ENCODE measurements around the gene PPIC.

PPIC gene

DNA sequence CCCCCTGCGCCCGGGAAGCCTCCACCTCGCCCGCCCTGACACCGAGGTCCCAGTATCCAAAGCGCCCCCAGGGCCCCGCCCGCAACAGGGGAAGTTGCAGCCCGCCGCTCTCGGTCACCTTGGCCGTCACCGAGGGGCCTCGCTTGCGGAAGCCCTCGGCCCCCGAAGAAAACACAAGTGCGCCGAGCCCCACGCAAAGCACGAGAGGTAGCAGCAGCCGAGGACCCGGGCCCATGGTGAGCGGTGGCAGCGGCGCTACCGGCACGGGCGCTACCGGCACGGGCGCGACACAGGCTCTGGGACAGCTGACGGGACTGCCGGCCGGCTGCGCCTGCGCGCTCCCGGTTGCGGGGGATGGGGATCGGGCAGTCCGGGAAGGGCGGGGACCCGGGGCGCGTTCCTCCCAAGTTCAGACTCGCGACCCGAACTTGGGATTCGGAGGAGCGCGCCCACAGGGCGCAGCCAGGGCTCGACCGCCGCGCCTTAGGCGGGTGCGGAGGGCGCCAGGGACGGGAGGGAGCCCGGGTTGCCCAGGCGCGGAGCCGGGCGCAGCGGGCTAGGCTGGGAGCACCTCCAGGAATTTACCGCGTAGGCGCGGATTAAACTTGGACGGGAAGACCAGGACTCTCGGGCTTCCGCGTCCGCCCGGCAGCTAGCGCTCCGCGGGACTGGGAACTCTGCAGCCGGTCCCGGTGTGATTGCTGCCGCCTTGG, at the start of gene PPIC:
Gene PPIC (minus strand): TSS at position 335 of the 713 bp plus-strand sequence. CDS start 100 bp downstream, at position 235.
- DNase-seq = peak; percentile 90

- no peak for DNase-seq
Observed at GRCh38 chr5:123085638-123086286, 49.2 kb upstream of the PPIC start.

DNA sequence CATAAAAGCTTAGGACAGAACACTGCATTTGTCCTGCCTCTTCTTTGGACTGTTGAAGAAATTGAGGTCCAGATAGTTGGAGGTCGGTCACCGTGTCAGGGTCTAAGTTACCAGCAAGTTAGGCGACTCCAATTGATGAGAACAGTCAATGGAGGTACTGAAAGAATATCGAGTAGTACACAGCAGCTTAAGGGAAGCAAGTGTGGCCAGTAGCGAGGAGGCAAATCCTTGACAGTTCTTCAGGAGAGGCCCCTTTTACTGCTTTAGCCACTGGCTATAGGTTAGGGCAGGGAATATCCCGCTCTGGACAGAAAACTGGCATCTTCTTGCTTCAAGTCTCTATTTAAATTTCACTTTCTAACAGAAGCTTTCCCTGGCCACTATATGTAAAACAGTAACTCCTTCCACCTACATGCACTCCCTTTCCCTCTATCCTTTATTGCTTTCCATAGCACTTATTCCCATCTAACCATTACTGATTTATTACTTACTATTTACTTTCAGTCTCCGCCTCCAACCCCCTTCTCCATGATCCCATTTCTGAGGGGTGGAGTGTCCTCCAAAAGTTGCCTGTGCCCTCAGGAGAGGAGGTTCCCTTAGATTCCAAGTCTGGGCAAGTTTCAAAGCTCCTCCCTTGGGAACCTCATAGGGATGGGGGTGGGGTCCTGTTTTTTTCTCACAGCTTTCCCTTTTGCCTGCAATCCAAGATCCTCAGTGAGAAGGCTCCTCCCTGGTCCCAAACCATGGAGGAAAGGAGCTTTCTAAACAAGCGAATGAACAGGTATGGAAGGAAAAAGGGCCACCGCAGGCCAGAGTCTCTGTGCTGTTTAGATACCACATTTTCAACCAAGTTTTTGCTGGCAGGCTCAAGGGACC, 48.4 kb upstream of the PPIC start:
- no peak for DNase-seq

- no peak for DNase-seq
Observed at GRCh38 chr5:123083298-123083697, 46.8 kb upstream of the PPIC start.

DNA sequence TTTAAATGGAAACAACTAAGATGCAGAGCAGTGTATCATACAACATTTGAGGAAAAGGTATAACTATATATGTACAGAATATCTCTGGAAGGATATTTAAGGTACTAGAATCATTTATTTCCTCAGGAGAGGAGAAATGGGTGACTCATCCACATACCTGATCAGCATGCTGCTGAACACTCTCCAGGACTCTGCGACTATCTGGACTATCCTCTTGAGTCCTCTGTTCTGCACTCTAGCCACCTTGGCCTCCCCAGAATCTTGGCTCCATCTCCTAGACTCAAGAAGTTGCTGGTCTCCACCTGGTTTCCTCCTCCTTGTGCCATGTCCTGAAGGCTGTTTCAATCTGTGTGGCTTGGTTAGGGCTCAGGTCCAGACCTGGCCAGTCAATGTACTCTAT, 43.7 kb upstream of the PPIC start:
- no peak for DNase-seq

DNA sequence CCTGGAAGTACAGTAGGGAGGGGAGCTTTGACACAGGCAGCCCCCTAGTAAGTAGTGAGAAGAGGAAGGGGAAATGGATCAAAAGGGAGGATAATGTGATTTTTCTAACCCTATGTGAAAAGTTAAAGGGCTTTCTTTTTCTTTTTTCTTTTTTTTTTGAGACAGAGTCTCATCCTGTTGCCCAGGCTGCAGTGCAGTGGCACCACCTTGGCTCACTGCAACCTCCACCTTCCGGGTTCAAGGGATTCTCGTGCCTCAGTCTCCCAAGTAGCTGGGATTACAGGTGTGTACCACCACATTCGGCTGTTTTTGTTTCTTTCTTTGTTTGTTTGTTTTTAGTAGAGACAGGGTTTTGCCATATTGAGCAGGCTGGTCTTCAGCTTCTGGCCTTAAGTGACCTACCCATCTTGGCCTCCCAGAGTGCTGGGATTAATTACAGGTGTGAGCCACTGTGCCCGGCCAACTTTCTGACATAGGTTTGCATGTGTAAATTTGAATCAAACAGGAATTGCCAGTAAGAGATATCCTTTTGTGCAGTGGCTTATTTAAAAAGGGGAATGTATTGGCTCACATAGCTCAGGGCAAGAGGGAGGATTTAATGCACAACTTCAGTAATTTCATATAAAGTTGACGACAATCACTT, 39.1 kb upstream of the PPIC start:
- no peak for DNase-seq

DNA sequence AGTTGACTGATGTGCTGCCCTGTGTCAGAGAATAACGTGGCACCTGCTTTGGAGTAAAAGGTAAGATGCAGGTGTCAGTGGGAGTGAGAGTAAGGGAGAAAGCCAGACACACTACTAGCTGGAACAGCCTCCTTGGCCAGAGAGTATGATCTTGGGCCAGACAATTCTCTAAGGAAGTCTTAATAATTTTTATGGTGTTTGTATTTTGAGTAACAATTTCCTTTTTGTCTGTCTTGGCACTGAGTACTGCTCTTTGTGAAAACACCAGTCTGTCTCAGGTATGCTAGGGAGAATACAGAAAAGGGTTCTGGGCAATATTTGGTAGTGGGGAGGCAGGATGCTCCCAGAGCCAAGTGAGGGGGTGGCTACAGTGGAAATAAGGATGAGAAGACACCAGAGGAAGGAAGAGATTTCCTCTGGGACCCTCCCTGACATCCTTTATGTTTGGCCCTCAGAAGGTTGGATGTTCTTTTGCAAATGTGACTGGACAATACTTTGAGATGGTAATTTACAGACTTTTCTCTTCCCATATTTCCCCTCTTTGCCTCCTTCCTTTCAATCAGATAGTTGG, 31.9 kb upstream of the PPIC start:
- no peak for DNase-seq

DNA sequence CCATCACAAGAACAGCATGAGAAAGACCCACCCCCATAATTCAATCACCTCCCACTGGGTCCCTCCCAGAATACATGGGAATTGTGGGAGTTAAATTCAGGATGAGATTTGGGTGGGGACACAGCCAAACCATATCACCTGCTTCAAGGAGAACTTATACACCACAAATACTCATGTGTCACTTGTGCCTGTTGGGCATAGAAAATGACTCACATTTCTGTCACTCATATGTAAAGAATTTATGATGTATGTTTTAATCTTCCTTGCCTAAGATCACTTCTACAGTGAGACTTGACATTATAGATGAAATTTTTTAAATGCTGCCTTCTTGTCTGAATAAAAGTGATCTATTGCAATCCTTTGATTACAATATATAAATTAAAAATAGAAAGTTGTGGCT, 29.5 kb upstream of the PPIC start:
- DNase-seq = no peak

DNA sequence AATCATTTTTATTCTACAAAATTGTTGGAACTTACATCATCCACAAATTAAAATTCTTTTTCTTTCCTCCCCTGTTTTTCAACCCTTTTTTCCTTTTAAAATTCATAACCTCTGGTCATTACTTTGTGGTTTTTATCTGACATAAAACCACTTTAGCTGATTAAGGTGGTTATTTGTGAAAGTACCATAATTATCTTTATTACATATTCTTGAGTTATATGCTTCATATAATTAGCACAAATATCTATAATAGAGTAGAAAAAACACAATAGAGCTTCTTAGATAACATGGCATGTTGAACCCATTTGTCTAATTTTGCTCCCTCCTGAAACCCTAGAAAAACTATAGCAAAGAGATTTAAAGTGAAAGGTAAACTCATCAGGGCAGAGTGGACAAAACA, 22.9 kb upstream of the PPIC start:
- DNase-seq = no peak

DNA sequence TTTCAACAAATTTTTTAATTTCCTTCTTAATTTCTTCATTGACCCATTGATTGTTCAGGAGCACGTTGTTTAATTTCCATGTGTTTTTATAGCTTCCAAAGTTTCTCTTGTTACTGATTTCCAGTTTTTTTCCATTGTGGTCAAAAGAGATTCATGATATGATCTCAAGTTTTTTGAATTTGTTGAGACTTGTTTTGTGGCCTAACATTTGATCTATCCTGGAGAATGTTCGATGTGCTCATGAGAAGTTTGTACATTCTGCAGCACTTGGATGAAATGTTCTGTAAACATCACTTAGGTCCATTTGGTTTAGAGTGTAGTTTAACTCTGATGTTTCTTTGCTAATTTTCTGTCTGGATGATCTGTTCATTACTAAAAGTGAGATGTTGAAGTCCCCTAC, 14.7 kb upstream of the PPIC start:
- no peak for DNase-seq

GRCh38 chr5:123047706-123048105, 11.2 kb upstream of the PPIC start:
- no peak for DNase-seq

DNA sequence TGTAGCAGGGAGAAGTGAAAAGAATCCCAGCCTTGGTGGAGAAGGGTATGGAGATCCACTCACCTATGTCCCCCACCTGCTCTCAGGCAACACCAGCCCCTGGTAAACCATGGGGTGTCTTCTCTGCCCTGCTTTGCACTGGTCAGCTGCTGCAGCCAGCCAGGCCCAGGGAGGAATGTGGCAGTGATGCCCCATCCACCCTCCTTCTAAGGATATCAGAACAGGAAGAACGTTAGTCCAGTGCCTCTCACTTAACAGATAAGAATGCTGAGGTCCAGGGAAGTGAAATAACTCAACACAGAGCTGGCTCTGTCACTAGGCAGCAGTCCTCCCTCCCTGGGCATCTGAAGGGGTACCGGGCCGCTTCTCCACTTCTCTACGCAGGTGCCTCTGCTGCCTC, 9.7 kb upstream of the PPIC start:
- no peak for DNase-seq

DNA sequence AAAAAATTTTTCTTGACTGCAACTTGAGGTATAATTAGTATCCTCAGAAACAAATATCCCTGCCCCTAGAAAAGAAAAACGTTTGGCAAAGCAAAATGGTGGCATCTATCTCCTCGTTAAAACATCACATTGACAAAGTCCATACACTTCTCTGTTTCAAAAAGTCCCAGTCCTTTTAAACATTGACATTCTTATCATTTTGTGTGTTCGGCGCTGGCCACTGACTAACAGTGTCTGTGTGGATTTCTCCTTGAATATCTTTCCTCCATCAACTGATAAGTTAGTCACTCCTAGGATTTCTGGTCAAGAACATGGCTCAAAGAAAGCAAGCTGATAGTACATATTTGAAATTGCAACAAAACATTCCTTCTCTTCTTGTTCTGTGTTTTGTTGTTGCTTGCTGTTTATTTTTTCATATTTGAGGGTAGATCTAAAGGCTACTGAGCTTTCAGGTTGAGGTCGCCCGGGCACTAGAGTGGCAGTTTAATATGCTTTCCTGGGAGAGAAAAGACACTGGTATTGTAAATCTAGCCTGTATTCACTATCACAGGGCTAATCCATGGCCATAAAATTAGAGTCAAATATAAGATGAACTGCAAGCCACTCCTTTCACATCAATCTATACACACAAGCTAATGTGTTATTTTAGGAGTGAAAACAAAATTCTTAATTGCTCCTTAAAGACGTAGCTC, 8.5 kb upstream of the PPIC start:
- no peak for DNase-seq

- DNase-seq = no peak
Observed at GRCh38 chr5:123039673-123040072, 3.1 kb upstream of the PPIC start.

GRCh38 chr5:123037104-123037418, 536 bp upstream of the PPIC start:
- no peak for DNase-seq

DNA sequence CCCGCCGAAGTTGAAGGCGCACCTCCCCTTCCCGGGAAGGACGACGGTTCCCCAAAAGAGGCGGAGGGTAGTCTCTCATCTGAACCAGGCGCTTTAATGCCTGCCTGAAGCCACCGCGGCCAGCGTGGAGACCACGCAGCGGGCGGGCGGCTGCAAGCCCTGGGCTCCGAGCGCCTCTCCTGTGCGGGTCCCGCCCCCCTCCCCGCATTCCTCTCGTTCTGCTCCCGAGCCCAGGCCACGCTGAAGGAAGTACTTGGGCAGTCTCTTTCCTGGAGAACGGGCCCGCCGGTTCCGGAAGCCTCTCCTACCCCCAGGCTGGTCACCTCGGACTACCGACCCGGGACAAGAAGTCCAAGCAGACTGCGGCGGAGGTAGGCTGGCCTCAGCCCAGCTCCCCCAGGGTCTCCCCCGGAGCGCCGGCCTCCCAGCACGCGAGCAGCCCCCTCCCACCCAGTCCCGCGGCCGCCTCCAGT, 571 bp downstream of the PPIC start:
- DNase-seq = peak; percentile 76

GRCh38 chr5:123035360-123035917, 1.1 kb downstream of the PPIC start:
- peak; percentile 51 for DNase-seq

DNA sequence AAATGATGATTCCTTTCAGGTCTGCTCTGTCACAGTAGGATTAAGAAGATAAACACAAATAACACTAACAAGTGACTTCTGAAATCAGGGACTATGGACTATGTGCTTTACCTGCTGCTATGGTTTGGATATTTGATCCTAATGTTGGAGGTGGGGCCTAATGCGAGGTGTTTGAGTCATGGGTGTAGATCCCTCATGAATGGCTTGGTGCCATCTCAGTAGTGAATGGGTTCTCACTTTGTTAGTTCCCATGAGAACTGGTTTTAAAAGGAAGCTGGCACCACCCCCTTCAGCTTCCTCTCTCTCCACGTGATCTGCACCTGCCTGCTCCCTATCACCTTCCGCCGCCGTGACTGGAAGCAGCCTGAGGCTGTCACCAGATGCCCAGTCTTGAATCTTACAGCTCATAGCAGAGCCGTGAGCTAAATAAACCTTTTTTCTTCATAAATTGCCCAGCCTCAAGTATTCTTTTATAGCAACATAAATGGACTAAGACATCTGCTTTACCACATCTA, 3.3 kb downstream of the PPIC start:
- no peak for DNase-seq

GRCh38 chr5:123028222-123028621, 8.3 kb downstream of the PPIC start:
- DNase-seq = no peak

GRCh38 chr5:123014689-123015088, 21.8 kb downstream of the PPIC start:
- DNase-seq = no peak

GRCh38 chr5:123012321-123012720, 24.2 kb downstream of the PPIC start:
- no peak for DNase-seq

DNA sequence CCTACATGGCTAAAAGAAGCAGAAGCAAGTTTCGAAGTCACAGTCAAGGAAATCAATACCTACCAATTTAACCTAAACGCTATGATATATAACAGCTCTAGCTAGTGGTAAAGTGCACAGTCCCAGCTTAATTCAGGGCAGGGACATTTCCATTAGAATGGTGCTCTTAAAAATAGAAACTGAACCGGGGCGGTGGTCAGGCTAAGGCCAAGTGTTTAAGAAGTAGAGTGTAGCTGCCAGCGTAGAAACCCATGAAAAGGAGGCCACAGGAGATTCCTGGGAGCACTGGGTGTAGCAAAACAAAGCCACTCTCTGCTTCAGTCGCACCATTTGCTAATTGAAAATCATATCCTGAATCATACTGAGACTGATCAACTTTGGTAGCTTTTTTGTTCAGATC, 28.8 kb downstream of the PPIC start:
- DNase-seq = no peak

All from right forelimb (tissue), 1 donor.